WTC11 (cell line): ENCODE results near the gene GAL3ST3. TPM values are rescaled to one million over a fixed set of nuclear protein-coding genes. Genes with fewer than 3 reads are reported as not detected.
A peak's percentile ranks its signal among the peaks of the same experiment; 100 is the strongest.

Source experiments
- ATAC-seq: fragments of 200-7000 bp; cut with Tn5 transposase; 2 replicates; pipeline ENCODE4 v1.10.0; 2021; ENCODE audit warnings: mild to moderate bottlenecking, moderate library complexity
- CTCF ChIA-PET: fragments of 300-600 bp; sonication (Branson Sonifier 250); formaldehyde crosslinking; loops from one replicate; lab custom pipeline; 2021; ENCODE audit warnings: antibody characterized with exemption; lab: Charles Lee
- POLR2A ChIA-PET: fragments of 350-600 bp; sonication (Branson Sonifier 250); formaldehyde crosslinking; loops from one replicate; lab custom pipeline; 2021; ENCODE audit warnings: antibody characterized with exemption; lab: Charles Lee
- DNase-seq: peaks from one replicate; pipeline ENCODE4 v3.0.0; 2021; ENCODE audit warnings: low spot score
- H3K27ac Mint-ChIP-seq: 2 replicates; pipeline ENCODE4 v1.8.0; 2021; ENCODE audit warnings: mixed read lengths
- H3K27me3 Mint-ChIP-seq: 2 replicates; pipeline ENCODE4 v1.8.0; 2021; ENCODE audit warnings: low read depth, mild to moderate bottlenecking, moderate library complexity, mixed read lengths
- H3K36me3 Mint-ChIP-seq: 2 replicates; pipeline ENCODE4 v1.8.0; 2021; ENCODE audit warnings: mixed read lengths
- H3K4me1 Mint-ChIP-seq: 2 replicates; pipeline ENCODE4 v1.8.0; 2022; ENCODE audit warnings: mixed read lengths
- H3K4me3 Mint-ChIP-seq: 2 replicates; pipeline ENCODE4 v1.8.0; 2021; ENCODE audit warnings: mild to moderate bottlenecking, moderate library complexity, mixed read lengths
- H3K9me3 Mint-ChIP-seq: 2 replicates; pipeline ENCODE4 v1.8.0; 2021; ENCODE audit warnings: mixed read lengths
- AFF4 ChIP-seq: sonication (generic); formaldehyde crosslinking; IDR thresholded peaks from 2 replicates; pipeline ENCODE4 v1.8.1; 2023; ENCODE audit warnings: mild to moderate bottlenecking, missing genetic modification reagents, borderline replicate concordance
- CBFB ChIP-seq: sonication (generic); formaldehyde crosslinking; IDR thresholded peaks from 2 replicates; pipeline ENCODE4 v1.8.1; 2022; ENCODE audit warnings: mild to moderate bottlenecking, low read depth, missing genetic modification reagents
- E2F4 ChIP-seq: sonication (generic); formaldehyde crosslinking; IDR thresholded peaks from 2 replicates; pipeline ENCODE4 v1.8.1; 2022; ENCODE audit warnings: low read depth, mild to moderate bottlenecking, moderate library complexity, missing genetic modification reagents, borderline replicate concordance
- FOXP1 ChIP-seq: sonication (generic); formaldehyde crosslinking; IDR thresholded peaks from 2 replicates; pipeline ENCODE4 v1.8.0; 2022; ENCODE audit warnings: missing genetic modification reagents, mild to moderate bottlenecking, moderate library complexity, borderline replicate concordance
- FOXP4 ChIP-seq: sonication (generic); formaldehyde crosslinking; IDR thresholded peaks from 2 replicates; pipeline ENCODE4 v1.8.0; 2022; ENCODE audit warnings: mild to moderate bottlenecking, missing genetic modification reagents
- HMGA2 ChIP-seq: fragments of 250-450 bp; sonication (Bioruptor Pico); IDR thresholded peaks from 2 replicates; pipeline ENCODE4 v1.4.0; 2021; ENCODE audit warnings: mild to moderate bottlenecking, moderate library complexity
- HMGXB4 ChIP-seq: sonication (generic); formaldehyde crosslinking; IDR thresholded peaks from 2 replicates; pipeline ENCODE4 v1.8.1; 2023; ENCODE audit warnings: mild to moderate bottlenecking, moderate library complexity, missing genetic modification reagents
- IRF2 ChIP-seq: sonication (generic); formaldehyde crosslinking; IDR thresholded peaks from 2 replicates; pipeline ENCODE4 v1.8.0; 2022; ENCODE audit warnings: low read depth, missing genetic modification reagents, borderline replicate concordance
- JAZF1 ChIP-seq: fragments of 250-450 bp; sonication (Bioruptor Pico); IDR thresholded peaks from 2 replicates; pipeline ENCODE4 v1.9.0; 2021; ENCODE audit warnings: moderate library complexity, mild to moderate bottlenecking, inconsistent platforms
- JUN ChIP-seq: sonication (generic); formaldehyde crosslinking; IDR thresholded peaks from 2 replicates; pipeline ENCODE4 v1.8.0; 2023; ENCODE audit warnings: mild to moderate bottlenecking, missing genetic modification reagents
- MAX ChIP-seq: sonication (generic); formaldehyde crosslinking; IDR thresholded peaks from 2 replicates; pipeline ENCODE4 v1.8.0; 2022; ENCODE audit warnings: mild to moderate bottlenecking, missing genetic modification reagents
- NFE2L1 ChIP-seq: sonication (generic); formaldehyde crosslinking; IDR thresholded peaks from 2 replicates; pipeline ENCODE4 v1.8.1; 2023; ENCODE audit warnings: missing genetic modification reagents
- NR2C2 ChIP-seq: sonication (generic); formaldehyde crosslinking; IDR thresholded peaks from 2 replicates; pipeline ENCODE4 v1.8.0; 2022; ENCODE audit warnings: mild to moderate bottlenecking, missing genetic modification reagents
- PREB ChIP-seq: sonication (generic); formaldehyde crosslinking; IDR thresholded peaks from 2 replicates; pipeline ENCODE4 v1.8.1; 2022; ENCODE audit warnings: mild to moderate bottlenecking, missing genetic modification reagents, moderate library complexity, borderline replicate concordance
- USF1 ChIP-seq: sonication (generic); formaldehyde crosslinking; IDR thresholded peaks from 2 replicates; pipeline ENCODE4 v1.8.0; 2022; ENCODE audit warnings: mild to moderate bottlenecking, missing genetic modification reagents
- ZNF425 ChIP-seq: fragments of 250-450 bp; sonication (Bioruptor Pico); conservative IDR thresholded peaks from 2 replicates; pipeline ENCODE4 v1.9.0; 2021; ENCODE audit warnings: mild to moderate bottlenecking
- ZNF532 ChIP-seq: fragments of 250-450 bp; sonication (Bioruptor Pico); IDR thresholded peaks from 2 replicates; pipeline ENCODE4 v1.9.0; 2021; ENCODE audit warnings: mild to moderate bottlenecking, borderline replicate concordance
- ZNF671 ChIP-seq: fragments of 250-450 bp; sonication (Bioruptor Pico); IDR thresholded peaks from 2 replicates; pipeline ENCODE4 v1.8.0; 2021; ENCODE audit warnings: mild to moderate bottlenecking
- total RNA-seq: library from RNA; stranded (reverse); gene quantifications from 3 replicates; pipeline ENCODE4 v1.2.3, GENCODE V29; 2021

The GAL3ST3 gene
- total RNA-seq, 1 experiment from 2014 or later = 21.3 TPM

- TF ChIP-seq MAX = no peak
- TF ChIP-seq HMGXB4 (CRISPR knock-in tag) = no peak
- TF ChIP-seq AFF4 (CRISPR knock-in tag) = no peak
- no peak for TF ChIP-seq PREB (CRISPR knock-in tag)
- TF ChIP-seq CBFB = no peak
- TF ChIP-seq NFE2L1 (CRISPR knock-in tag) = no peak
- no peak for TF ChIP-seq IRF2 (CRISPR knock-in tag)
- no peak for TF ChIP-seq E2F4
Measured at GRCh38 chr11:66055021-66055420, 6.1 kb upstream of the GAL3ST3 start (continued).

- no peaks in the 10 kb centered on the region for H3K9me3 Mint-ChIP-seq
- H3K27me3 Mint-ChIP-seq = no peaks in the 10 kb centered on the region
- TF ChIP-seq HMGA2 (CRISPR knock-in tag) (no peak), USF1 (CRISPR knock-in tag) (no peak), FOXP1 (no peak), ZNF532 (CRISPR knock-in tag) (no peak), ZNF425 (CRISPR knock-in tag) (no peak), FOXP4 (CRISPR knock-in tag) (no peak), JAZF1 (CRISPR knock-in tag) (no peak), CBFB (no peak), NR2C2 (CRISPR knock-in tag) (no peak), ZNF671 (no peak), JUN (CRISPR knock-in tag) (no peak)
- ATAC-seq (no peak), DNase-seq (no peak)
- H3K36me3 Mint-ChIP-seq = peaks cover 38% of the 10 kb centered on the region
- H3K4me3 Mint-ChIP-seq = peak overlapping the region; percentile 100
- peak overlapping the region; percentile 98 for H3K27ac Mint-ChIP-seq
- peaks cover 35% of the 10 kb centered on the region for H3K4me1 Mint-ChIP-seq
- POLR2A ChIA-PET = interaction anchor here (0.8 to 1.3 kb wide), 2 partner anchors 170 to 193 kb away, joined by 3 to 8 read pairs; partner anchors contain the start of gene MUS81
- CTCF ChIA-PET = interaction anchor here (1.0 to 4.2 kb wide), 5 partner anchors 17 to 482 kb away, joined by 3 to 35 read pairs (median 3); partner anchors contain the start of genes PACS1, RAB1B and ZNRD2
Measured at GRCh38 chr11:66052664-66052982, 3.7 kb upstream of the GAL3ST3 start.
